GM19324 (cell line): ENCODE measurements around the gene EDC3.
"Not testable (repeated sequence)": the region's sequence is repeated elsewhere in the genome, so short reads cannot be mapped to it uniquely, and the experiment has no call there.

Source experiments
- ATAC-seq: cut with Tn5 transposase; IDR thresholded peaks from one replicate; pipeline ENCODE4 v1.9.1; 2021; ENCODE audit warnings: mild to moderate bottlenecking, moderate library complexity; ENCODE audit not compliant: unreplicated experiment, low FRiP score

The EDC3 gene

DNA sequence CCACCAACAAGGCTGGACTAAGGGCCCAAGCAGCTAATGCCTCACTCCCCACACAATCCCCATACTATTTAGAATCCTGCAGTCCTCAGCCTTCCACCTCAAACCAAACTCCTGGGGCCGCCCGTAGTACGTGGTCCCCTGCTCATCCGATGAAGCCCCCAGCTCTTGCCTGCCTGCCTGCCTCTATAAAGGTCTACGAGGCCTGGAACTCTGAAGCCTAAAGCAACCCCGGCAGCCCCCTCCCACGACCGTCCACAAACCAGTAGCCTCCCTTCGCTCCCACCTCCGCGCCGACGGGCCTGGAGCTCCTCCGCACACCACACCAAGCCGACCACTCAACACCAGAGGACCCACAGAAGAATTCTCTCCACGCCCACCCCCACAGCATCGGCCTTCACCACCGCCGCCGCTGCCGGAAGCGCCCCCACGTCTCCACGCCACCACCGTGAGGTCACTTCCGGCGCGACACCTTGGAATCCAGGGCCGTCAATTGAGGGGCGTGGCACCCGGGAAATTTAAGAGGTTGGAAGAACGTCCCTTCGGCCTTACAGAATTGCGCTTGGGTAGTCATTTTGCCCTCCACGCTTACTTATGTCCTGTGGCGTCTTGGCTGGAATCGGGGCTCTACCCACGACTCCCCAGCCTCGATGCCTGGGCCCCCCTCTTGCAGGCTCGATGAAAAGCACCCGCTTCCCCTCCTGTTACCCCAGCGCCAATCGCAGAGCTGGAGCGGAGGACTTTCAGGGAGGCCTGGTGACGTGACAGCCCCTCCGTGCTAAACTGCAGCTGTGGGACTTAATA, at the start of gene EDC3:
Gene EDC3, minus strand, starts transcription at position 428 of the 801 bp plus-strand sequence. CDS start 20,900 bp downstream, outside the sequence.
- ATAC-seq: peak; percentile 86

GRCh38 chr15:74742422-74742821, 46.6 kb upstream of the EDC3 start:
- ATAC-seq: no peak

- ATAC-seq: not testable (repeated sequence)
These were observed 42.4 kb upstream of the EDC3 start for GRCh38 chr15:74738239-74738638.

DNA sequence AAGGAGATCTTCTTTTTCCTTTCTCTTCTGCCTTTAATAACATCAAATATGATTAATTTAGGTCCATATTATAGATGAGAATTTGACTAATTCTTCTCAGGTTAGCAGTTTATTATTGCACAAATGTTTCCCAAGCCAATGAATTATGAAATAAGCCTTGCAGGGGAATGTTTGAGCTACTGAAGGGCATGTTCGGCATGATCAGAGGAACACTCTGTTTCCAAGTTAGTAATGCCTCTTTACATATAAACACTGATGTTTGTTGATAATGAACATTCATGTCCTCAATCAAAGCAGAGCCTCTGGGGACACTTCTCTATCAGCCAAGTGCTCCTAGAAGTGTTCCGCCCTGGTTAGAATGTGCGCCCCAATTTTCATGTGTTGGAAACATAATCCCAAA, 39.5 kb upstream of the EDC3 start:
- no peak for ATAC-seq

GRCh38 chr15:74733269-74733668, 37.4 kb upstream of the EDC3 start:
- ATAC-seq: no peak

DNA sequence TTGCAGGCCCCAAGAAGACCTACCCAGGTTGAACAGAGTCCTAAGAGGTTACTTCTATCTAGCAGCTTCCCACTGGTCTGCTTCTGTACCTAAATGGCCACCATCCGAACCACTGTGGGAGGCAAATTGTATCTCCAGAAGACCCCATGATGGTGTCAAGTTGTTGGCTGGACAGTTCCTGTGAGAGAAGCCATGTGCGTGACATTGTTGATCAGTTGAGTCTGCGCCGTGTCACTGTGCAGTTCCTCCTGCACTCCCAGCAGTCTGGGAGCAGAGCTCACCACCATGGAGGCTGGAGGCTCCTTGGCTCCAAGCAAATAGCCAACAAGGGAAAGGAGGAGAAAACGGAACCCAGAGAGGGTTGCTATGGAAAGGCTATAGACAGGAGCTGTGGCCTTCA, 37.0 kb upstream of the EDC3 start:
- no peak for ATAC-seq

- ATAC-seq: no peak
These were observed 34.9 kb upstream of the EDC3 start for GRCh38 chr15:74730619-74731316.

GRCh38 chr15:74729372-74729771, 33.5 kb upstream of the EDC3 start:
- not testable (repeated sequence) for ATAC-seq

DNA sequence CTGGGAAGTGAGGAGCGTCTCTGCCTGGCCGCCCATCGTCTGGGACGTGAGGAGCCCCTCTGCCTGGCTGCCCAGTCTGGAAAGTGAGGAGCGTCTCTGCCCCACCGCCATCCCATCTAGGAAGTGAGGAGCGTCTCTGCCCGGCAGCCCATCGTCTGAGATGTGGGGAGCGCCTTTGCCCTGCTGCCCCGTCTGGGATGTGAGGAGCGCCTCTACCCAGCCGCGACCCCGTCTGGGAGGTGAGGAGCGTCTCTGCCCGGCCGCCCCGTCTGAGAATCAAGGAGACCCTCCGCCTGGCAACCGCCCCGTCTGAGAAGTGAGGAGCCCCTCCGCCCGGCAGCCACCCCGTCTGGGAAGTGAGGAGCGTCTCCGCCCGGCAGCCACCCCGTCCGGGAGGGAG, 32.9 kb upstream of the EDC3 start:
- not testable (repeated sequence) for ATAC-seq

DNA sequence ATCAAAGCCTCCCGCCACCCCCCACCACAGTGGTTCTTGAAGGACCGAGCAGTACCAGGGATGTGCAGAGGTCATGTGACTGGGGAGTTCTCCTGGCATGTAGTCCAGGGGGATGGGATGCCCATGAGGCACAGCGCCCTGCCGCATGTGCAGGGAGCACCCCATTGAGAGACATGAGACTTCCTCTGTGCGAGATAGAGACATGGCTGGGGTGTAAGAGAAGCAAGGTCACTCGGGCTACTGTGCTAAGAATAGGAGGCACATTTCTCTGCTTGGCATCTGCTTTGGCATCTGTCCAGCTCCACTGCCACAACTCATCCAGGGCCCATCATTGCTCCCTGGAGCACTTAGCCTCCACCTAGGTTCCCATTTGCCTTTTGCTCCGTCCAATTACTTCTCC, 31.9 kb upstream of the EDC3 start:
- no peak for ATAC-seq

GRCh38 chr15:74726774-74727164, 30.9 kb upstream of the EDC3 start:
- ATAC-seq: no peak

DNA sequence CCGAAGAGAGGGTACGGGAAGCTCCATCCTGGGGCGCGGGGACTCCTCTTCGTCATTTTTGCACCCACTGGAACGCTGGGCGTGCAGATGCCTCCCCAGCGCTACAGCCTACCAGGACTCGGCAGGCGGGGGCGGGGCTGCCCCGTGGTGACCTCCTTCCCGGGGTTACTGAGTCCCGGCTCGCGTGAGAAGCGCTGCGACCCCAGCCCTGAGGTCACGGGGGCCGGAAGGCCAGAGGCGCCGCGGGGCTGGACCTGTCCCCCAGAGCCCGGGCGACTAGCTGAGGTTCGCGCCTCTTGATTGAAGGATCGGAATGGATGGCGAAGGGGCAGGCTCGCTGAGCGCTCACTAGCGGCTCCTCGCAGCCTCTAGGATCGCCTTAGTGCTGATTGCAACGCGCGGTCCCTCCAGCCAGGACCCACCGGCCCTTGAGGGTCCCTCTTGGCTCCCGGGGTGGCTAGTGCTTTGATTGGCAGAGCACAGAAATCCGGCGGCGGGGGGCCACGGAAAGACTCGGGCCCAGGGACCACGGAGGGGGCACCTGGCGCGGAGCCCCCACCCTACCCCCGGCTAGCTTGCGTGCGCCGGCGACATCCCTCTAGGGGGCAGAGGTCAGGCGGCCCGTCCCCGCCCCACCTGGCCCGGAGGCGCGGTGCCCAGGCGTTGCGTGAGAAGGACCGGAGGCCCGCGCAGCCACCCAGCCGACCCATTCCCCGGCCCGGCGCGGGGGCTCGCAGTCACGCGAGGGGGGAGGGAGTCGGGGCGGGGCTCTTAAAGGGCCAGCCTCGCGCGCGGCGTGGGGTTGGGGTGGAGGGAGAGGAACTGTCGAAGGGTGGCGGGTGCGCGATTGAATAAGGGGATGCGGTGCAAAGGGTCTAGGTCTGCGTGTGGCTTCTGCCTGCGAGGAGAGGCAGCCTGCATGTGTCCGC, 30.3 kb upstream of the EDC3 start:
- ATAC-seq: peak; percentile 33

GRCh38 chr15:74725225-74725774, 29.5 kb upstream of the EDC3 start, which contains the start of gene CYP1A1:
Gene CYP1A1 (minus strand): TSS chr15:74725528. CDS start chr15:74723097, 2,431 bp downstream.
- no peak for ATAC-seq

DNA sequence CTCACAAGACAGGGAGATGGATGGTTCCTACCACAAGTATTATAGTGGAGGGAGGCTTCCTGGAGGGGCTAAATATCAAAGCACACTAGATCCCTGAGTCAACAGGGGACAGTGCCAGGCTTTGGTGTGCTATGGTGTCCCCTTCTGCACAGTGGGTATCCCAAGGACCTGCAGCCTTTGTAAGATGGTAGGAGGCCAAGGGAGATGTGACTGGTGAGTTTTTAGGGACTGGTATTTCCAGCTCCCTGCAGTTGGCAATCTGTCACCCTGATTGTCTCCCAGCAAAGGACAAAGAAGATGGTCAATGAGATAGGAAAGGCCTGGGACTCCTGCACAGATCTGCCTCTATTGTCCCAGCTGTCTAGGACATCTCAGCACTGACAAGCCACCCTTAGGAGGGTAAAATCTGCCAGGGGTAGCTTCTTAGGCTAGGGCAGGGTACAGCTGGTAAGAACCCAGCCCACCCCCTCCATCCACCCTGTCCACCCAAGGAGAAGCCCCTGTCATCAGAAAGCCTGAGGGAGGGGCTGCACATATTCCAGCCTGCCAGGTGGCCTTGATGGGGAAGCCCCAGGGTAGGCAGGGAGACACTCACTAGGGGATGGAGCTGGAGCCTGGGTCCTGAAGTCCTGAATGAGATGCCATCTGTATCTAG, 28.9 kb upstream of the EDC3 start:
- ATAC-seq: no peak

DNA sequence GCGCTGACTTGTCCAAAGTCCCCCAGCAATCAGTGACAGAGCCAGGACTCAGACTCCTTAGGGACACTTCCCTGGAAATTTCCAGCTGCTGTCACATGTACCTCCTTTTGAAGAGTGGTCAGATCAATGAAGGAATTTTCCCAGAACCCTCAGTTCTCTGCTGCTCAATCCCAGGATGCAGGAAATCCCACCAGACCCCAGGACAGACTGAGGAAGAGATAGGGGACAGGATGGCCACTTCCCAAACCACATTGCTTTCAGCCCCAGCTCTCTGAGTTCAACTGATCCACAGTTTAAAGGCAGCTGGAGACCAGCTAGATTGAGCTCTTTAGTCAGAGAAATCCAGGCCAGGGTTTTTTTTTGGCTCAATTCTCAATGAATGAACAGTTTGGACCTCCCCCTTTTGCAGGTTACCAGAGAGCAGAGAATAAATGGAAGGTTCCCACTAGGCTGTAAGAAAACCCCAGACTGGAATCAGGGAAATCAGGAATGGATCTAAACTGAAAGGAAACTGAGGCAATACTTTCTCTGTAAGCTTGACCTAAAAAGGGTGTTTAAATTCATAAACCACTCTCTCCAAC, 28.0 kb upstream of the EDC3 start:
- no peak for ATAC-seq

DNA sequence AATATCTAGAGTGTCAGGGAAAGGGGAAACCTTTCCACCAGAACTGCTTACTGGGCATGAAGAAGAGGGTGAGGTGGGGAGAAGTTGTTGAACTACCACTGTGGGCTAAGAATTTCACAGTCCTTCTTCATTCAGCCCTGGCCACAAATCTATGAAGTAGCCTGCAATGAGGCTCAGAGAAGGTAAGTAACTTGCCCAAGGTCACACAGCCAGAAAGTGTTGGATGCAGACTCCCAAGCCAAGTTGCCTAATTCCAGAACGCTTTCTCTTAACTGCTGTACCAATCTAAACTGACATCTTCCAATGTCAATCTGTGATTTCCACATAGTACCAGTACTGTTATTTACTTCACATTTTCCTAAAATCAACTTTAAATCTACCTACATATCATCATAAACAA, 27.4 kb upstream of the EDC3 start:
- no peak for ATAC-seq

DNA sequence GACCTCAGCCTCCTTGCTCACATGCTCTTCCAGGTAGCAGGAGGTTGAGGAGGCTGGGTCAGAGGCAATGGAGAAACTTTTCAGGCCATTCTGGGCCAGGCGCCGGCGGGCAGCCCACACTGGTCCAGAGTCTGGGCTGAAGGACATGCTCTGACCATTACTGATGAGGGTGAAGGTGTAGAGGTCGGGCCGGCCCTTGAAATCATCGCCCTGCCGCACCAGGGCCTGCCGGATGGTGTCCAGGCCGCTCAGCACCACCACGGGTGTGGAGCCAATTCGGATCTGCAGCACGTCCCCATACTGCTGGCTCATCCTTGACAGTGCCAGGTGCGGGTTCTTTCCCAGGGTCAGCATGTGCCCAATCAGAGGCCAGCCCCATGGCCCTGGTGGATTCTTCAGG, 26.8 kb upstream of the EDC3 start:
- ATAC-seq: no peak

GRCh38 chr15:74716651-74717050, 20.8 kb upstream of the EDC3 start:
- no peak for ATAC-seq

- no peak for ATAC-seq
These were observed 16.5 kb upstream of the EDC3 start for GRCh38 chr15:74712311-74712710.
